Measurements from ENCODE around the gene POLR1G.
"Not testable (repeated sequence)": the region's sequence is repeated elsewhere in the genome, so short reads cannot be mapped to it uniquely, and the experiment has no call there.

Gene POLR1G

DNA sequence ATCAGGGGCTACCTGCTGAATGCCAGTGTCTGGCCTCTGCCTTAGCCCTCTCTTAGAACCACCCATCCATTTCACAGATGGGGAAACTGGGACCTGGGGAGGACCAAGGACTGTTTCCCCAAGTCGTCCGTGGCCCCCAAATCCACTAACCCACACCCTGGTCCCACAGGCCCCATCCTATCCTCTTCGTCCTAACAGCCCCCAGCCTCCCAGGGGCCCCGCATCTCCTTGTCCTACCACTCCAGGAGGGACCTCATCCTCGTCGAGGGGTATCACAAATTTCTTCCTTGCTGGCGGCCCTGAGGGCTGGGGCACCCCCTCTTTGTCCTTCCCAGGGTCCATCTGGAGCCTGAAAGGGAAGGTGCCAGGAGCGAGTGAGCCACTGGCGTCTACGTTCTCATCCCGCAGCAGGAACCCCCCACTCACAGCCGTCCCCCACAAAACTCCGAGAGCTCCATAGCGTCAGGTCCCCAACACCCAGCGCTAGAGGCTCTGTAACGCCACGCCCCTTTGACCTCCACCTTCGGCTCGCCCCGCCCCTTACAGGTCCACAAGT, 16.7 kb downstream of the POLR1G start:
- no peak for DNase-seq

DNA sequence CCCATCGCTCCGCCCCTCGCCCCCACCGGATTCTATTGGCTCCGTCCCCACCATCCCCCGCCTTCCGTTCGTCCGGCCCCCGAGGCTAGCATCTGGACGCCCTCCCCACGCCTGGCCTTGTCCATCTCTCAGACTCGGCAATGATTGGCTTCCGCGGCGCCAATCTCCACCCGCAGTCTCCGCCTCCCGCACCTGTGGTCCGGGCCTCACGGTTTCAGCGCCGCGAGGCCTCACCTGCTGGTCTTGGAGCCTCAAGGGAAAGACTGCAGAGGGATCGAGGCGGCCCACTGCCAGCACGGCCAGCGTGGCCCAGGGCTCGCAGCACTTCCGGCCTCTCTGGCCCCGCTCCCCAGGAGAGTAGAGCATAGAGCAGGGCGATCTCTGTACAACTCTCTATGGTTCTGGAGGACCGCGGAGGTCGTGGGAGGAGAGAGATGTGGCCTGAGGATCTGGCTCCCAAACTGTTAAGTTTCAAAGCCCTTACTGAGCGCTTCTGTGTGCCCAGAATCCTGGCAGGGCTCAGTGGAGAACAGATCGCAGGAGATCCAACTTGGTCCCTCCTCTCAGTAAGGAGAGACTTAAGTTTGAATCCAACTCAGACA, 17.2 kb downstream of the POLR1G start, which contains the start of gene ERCC1:
Gene ERCC1, minus strand, starts transcription at position 329 of the 602 bp plus-strand sequence. CDS start 543 bp downstream, outside the sequence.
- DNase-seq = peak; percentile 99

DNA sequence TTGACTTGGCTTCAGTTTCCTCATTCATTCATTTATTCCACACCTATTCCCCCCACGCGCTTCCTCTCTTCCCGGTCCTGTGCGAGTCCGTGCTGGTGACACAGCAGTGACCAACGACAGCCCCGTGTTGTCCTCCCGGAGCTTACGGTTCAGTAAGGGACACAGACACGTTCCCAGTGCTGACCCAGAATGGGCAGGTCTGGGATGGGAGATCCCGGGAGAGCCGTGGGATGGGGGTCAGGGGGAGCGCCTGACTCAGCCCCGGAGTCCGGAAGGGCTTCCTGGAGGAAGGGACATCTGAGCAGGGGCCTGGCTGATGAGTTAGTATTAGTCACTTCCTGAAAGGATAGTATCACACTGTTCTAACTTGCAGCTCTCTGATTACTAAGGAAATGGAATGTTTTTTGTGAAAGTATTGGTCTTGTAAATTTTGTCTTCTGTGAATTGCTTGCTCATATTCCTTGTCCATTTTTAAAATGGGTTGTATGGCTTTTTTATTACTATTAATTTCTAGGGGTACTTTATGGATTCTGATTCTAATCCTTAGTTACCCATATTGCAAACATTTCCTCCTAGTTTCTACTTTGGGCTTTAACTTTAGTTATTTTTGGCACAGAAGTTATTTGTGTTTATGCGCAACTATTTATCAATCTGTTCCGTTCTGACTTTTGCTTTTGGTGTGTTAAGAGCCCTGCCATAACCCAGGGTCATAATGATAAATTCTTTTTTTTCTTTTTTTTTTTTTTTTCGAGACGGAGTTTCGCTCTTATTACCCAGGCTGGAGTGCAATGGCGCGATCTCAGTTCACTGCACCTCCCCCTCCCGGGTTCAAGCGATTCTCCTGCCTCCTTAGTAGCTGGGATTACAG, 18.0 kb downstream of the POLR1G start:
- peak; percentile 57 for DNase-seq

DNA sequence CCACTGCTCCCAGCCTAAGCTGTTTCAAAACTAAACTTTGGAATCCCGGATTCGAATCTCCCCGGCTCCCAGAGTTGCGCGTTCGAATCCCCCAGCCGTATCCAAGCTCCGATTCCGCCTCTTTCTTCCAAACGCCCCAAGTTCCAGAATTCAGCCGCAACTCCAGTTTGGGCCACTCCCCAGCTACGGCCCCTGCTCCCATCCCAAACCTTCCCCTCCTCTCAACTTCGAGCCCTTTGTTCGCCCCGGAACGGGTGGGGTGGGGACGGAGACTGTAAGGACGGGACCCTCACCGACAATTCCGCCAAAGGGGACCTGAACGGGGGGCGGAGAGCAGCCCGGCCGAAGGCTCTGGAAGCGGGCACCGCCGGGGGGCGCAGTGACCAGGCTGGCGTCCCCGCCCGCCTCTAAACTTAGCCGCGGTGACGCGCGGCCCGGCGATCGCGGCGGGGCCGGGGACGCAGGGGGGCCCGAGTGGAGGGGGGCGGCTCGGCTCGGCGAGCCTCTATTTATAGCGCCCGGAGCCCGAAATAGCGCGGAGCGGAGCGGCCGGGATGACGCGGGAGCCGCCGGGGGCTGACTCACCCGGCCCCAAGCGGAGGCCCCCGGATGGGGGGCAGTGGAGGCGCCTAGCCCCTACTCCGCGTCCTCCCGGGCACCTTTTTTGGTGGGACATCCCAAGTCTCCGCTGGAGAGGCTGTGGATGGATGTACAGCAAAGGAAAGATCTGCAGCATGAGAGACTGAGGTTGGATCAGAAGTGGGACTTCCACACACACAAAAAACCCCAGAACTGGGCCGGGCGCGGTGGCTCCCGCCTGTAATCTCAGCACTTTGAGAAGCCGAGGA, 22.2 kb downstream of the POLR1G start:
- DNase-seq = no peak

DNA sequence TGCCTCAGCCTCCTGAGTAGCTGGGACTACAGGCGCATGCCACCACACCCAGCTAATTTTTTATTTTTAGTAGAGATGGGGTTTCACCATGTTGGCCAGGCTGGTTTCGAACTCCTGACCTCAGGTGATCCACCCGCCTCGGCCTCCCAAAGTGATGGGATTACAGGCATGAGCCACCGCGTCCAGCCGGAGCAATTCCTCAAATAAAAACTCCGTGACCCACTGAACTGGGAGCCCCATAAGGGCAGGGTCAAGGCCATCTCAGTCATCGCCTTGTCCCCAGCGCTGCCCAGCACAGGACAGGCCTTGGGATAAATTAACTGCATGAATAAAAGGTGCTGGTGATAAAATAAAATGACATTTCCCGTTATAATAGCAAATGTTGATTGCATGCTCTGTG, 23.5 kb downstream of the POLR1G start:
- DNase-seq = not testable (repeated sequence)

DNA sequence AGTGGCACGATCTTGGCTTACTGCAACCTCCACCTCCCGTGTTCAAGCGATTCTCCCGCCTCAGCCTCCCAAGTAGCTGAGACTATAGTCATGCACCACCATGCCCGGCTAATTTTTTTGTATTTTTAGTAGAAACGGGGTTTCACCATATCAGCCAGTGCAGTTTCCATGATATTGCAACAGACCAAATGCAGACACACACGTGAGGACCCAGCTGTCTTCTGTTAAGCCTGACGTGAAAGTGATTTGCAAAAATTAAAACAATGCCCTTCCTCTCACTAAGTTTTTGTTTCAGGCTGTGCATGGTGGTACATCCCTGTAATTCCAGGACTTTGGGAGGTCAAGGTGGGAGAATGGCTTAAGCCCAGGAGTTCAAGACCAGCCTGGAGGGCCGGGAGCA, 24.6 kb downstream of the POLR1G start:
- not testable (repeated sequence) for DNase-seq

DNA sequence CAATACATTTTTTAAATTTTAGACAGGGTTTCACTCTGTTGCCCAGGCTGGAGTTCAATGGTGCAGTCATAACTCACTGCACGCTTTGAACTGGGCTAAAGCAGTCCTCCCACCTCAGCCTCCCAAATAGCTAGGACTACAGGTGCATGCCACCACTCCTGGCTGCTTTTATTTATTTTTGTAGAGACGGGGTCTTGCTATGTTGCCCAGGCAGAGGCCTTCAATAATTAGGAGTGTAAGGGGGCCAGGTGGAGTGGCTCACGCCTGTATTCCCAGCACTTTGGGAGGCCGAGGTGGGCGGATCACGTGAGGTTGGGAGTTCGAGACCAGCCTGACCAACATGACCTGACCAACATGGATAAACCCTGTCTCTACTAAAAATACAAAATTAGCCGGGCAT, 26.1 kb downstream of the POLR1G start:
- DNase-seq = not testable (repeated sequence)

DNA sequence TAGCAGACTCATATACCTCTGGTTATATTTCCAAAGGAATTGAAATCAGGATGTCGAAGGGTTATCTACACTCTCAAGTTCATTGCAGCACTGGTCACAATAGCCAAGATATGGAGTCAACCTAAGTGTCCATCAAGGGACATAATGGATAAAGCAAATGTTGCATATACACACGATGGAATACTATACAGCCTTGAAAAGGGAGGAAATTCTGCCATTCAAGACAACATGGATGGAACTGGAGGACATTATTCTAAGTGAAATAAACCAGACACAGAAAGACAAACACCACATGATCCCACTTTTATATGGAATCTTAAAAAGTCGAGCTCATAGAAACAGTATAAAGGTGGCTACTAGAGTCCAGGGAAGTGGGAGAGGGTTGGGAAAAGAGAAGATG, 30.9 kb downstream of the POLR1G start:
- DNase-seq = no peak

DNA sequence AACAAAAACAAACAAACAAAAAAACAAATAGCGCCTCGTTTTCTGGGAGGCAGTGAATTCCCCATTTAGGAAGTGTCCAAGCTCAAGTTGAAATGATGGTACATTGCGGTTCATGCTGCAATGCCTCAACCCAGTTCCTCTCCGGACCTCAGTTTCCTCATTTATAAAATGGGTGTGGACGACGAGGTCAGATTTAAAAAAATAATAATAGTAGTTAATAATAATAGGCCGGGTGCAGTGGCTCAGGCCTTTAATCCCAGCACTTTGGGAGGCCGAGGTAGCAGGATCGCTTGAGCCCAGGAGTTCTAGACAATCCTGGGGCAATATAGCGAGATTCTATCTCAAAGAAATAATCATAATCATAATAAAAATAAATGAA, 32.7 kb downstream of the POLR1G start:
- DNase-seq = no peak

DNA sequence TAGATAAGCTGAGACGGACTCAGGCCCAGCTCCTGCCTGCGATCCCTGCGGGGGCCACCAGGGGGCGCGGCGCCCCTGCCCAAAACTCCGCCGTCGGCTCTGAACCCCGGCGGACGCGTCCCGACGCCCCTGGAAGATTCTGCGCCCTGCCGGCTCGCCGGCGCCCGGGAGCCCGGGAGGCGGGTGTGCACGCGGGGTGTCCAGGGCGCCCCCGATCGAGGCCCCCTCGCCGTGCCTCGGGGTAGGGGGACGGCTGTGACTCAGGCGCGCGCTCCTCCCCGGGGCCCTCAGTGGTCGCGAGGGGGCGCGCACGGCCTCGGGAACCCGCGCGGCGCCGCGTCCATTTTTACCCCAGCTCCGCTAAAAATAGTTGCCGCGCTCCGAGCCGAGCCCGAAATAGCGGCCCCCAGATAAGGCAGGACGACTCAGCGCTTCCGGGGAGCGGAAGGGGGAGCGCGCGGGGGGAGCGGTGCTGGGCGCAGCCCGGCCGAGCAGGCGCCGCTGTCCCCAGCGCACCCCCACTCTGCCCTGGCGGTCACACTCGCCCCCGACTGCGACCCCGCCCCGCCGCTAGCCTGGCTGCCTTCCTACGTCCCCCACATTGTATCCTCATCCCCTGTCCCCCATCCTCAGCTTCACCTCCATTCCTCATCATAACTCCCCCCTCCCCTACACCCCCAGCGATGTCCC, 33.3 kb downstream of the POLR1G start:
- DNase-seq = peak; percentile 48

DNA sequence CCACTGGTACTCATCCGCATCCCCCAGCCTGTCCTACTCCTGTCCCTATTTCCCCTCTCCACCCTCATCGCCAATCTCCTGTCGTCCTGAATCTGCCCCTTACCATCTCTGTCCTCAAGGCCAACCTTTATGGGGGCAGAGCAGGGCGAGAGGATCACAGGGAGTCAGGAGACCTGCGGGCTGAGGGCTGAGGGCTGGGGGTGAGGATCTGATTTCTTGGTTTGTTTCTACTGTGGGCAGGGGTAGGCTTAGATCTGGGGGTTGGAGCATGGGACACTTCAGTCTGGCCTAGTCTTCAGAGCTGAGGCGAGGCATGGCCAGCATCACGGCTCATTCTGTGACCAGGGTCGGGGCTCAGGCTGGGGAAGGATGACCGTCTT, 33.8 kb downstream of the POLR1G start:
- no peak for DNase-seq

DNA sequence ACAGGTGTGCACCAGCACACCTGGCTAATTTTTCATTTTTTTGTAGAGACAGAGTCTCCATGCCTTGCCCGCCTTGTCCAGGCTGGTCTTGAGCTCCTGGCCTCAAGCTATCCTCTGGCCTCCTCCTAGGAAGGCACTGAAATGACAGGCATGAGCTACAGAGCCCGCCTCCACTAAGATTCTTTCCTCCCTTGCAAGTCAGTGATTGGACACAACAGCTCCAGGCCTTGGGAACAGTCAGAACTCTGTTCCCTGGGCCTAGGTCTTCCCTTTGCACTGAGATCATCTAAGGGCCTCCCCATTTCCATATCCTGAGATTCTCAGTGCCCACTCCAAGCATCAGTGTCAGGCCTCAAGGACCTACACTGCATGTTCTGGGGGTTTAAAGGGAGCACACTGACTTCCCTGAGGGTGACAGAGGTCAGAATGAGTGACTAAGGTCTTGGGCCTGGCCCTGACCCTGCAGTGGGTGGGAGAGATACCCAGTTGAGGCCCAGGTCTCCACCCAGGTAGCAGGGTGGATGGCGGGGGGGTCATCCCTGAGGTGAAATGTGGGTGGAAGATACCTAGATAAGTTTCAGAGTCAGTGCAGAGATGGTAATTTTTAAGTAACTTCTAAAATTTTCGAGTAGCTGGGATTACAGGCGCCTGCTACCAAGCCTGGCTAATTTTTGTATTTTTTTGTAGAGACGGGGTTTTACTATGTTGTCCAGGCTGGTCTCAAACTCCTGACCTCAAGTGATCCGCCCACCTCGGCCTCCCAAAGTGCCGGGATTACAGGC, 34.6 kb downstream of the POLR1G start:
- no peak for DNase-seq

DNA sequence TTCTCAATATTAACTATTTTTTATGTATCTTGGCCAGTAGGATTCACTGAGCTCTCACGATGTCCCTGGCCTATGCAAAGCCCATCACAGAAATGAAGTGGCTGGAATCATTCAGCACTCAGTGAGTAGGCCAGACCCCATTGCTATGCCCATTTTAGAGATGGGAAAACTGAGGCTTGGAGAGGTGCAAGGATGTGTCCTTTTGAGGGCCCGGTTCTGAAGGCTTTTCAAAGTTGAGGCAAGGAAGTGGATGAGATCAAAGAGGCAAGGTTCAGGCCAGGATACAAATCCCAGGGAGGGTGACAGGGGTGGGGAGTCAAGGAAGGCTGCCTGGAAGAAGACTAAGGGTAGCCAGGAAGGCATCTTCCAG, 35.9 kb downstream of the POLR1G start:
- no peak for DNase-seq

DNA sequence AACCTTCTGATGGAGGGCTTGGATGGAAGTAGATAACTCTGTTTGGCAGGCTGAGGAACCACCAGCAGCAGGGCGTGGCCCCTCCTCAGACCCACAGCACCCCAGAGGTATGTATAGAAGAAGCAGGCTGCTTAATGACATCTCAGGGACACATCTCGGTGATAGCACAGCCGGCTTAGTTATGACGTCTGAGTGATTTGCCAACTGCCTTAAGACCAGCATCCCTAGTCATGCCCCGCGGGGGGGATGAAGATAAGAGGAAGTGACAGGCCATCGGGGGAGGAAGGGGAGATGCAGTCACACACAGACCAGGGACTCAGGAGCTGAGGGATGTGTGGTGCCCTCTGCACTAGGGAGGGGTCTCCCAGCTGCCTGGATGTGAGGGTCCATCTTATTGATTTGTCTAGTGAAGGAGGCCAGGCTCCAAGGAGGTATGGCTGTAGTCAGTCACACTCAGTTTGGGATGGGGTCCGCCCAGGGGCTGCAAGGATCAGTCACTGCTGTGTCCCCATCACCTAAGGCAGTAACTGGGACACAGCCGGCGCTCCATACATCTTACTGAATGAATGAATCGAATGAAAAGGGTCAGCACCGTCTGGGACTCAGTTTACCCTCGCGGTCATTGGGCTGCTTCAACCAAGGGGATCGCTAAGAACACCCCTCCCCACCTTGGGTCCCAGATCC, 36.5 kb downstream of the POLR1G start:
- DNase-seq = no peak

DNA sequence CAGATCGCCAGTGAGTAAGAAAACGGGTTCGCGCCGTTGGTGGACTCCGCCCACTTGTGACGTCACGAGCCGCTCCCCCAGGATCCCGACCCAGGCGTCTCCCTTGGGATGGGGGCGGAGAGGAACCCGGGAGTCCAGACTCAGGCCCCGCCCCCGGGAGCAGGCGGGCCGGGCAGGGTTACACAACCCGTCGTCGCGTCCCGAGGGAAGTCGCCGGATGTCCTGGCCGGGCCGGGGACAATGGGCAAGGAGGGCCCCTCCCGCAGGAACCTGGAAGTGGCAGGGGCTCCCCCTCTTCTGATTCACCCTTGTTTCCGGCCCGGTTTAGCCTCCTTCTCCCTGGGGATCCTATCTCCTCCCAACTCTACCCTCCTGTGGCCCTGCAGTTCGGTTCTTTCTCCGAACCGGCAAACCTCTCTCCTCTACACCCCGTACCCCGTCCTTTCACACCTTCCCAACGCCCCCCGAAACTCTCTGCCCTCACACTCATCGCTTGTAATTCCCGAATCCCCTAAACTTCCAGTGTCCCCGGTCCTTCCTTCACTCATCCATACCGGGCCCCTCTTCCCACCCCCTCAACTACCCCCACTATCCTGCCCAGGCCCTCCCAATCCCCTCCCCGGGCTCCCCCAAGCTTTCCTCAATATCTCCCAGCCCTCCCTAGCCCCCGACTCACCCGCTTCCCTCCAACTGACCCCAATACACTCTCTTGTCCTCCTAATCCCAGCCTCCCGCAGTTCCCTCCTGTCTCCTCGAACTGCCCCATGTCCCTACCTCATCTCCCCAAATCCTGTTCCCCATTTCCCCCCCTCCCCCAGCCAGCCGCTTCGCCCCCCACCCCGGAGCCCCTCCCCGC, 37.2 kb downstream of the POLR1G start:
- DNase-seq = peak; percentile 68

DNA sequence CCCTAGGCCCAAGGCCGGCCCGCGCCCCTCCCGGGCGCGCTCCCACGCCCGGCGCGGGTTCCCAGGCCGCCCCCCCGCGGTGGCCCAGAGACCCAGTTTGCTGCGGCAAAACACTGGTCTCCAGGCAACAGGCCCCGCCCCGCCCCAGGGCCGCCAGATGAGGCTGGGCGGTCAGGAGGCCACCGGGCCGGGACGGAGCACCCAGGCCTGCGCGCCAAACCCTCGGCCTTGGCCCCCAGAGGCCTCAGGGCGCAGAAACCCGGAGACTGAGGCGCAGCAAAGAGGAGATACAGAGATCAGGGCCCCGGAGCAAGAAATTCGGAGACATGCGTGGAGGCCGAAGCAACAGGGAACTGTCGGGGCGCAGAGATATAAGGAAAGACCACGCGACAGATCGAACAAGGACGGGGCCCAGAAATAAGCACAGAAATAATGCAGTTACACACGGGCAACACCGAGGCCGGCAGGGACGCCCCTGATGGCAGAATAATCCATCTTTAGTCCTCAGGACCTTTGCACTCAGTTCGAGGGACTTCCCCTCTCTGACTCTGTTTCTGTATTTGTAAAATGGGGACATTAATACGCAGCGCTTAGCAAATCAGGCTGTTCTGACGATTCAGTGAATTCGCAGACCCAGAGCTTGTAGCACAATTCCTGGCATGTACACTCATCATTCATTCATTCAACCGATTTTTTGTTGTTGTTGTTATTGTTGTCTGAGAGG, 38.0 kb downstream of the POLR1G start:
- peak; percentile 68 for DNase-seq

DNA sequence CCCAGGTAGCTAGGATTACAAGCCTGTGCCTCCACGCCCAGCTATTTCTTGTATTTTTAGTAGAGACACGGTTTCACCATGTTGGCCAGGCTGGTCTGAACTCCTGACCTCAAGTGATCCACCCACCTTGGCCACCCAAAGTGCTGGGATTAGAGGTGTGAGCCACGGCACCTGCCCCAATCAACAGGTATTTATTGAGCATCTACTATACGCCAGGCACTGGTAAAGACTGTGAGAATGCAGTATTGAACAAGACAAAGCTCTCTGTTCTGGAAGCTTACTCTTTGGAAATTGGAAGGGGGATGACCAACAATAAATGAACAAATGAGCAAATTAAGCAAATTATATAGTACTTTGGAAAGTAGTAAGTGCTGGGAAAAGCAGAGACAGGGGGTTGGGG, 38.7 kb downstream of the POLR1G start:
- DNase-seq = no peak

DNA sequence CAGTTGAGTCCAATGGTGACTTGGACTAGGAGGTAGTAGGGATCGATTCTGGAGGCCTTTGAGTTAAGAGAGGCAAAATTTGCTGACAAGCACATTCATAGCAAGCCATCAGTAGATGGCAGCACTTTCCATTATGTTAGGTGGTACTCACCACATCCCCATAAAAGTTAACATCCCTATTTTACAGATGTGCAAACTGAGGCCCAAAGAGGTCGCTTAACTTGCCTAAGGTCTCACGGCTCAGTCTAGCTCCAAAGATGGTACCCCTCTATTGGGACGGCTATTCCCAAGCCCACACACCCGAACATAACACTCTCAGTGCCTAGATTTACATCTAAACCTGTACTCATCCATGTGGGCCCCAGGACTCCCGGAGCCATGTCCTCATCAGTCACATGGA, 39.9 kb downstream of the POLR1G start:
- DNase-seq = no peak

DNA sequence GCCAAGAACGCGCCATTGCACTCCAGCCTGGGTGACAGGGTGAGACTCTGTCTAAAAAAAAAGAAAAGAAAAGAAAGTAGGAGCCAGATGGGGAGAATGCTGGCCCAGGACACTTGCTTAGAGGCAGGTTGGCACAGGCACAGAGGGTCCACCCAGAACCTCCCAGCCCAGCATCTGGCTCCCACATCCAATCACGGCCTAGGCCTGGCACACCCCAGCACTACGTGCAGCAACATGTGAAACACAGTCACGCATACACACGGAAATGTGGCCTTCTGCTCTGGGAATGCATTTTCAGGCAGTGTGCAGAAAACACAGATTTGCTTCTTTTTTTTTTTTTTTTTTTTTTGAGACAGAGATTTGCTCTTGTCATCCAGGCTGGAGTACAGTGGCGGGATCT, 40.5 kb downstream of the POLR1G start:
- DNase-seq = no peak

DNA sequence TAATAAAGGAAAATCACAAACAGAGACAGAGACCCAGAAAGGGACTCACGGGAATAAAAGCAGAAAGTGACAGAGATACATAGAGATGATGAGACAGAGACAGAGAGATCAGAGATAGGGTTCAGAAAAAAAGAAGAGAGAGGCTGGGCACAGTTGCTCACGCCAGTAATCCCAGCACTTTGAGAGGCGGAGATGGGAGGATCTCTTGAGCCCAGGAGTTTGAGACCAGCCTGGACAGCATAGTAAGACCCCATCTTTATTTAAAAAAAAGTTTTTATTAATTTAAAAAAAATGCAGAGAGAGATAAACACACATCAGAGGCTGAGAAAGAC, 41.9 kb downstream of the POLR1G start:
- DNase-seq = no peak
